Parathyroid adenoma (tissue), 2 donors: ENCODE data around the gene PTPRB.

Source experiments
- H2AFZ ChIP-seq: fragments of 300-600 bp; sonication (generic); one replicate; pipeline ENCODE4 v1.7.0; 2017; ENCODE audit warnings: antibody characterized with exemption, mild to moderate bottlenecking
- H3K27ac ChIP-seq: fragments of 300-600 bp; sonication (generic); one replicate; pipeline ENCODE4 v1.7.0; 2017
- H3K27me3 ChIP-seq: fragments of 300-600 bp; sonication (generic); one replicate; pipeline ENCODE4 v1.7.0; 2017; ENCODE audit warnings: low read length; ENCODE audit not compliant: control insufficient read depth, insufficient read depth
- H3K36me3 ChIP-seq: fragments of 300-600 bp; sonication (generic); one replicate; pipeline ENCODE4 v1.7.0; 2017; ENCODE audit warnings: low read length; ENCODE audit not compliant: control insufficient read depth, insufficient read depth
- H3K4me1 ChIP-seq: fragments of 300-600 bp; sonication (generic); one replicate; pipeline ENCODE4 v1.7.0; 2017; ENCODE audit warnings: control low read depth
- H3K4me2 ChIP-seq: fragments of 300-600 bp; sonication (generic); one replicate; pipeline ENCODE4 v1.7.0; 2017; ENCODE audit warnings: low read length
- H3K4me3 ChIP-seq: fragments of 300-600 bp; sonication (generic); one replicate; pipeline ENCODE4 v1.7.0; 2017; ENCODE audit warnings: low read depth, low read length
- H3K79me2 ChIP-seq: fragments of 300-600 bp; sonication (generic); one replicate; pipeline ENCODE4 v1.7.0; 2017; ENCODE audit warnings: control low read depth
- H3K9ac ChIP-seq: fragments of 300-600 bp; sonication (generic); one replicate; pipeline ENCODE4 v1.7.0; 2017; ENCODE audit warnings: mild to moderate bottlenecking
- H3K9me3 ChIP-seq: fragments of 300-600 bp; sonication (generic); one replicate; pipeline ENCODE4 v1.7.0; 2017; ENCODE audit warnings: low read length; ENCODE audit not compliant: control insufficient read depth
- TF ChIP-seq, protein P1 (sequence below): fragments of 300-600 bp; sonication (generic); IDR thresholded peaks from one replicate; pipeline ENCODE4 v1.7.0; 2017; ENCODE audit warnings: antibody characterized with exemption, mild to moderate bottlenecking
- donor health status: primary hyperparathyroidism.

PTPRB gene

DNA sequence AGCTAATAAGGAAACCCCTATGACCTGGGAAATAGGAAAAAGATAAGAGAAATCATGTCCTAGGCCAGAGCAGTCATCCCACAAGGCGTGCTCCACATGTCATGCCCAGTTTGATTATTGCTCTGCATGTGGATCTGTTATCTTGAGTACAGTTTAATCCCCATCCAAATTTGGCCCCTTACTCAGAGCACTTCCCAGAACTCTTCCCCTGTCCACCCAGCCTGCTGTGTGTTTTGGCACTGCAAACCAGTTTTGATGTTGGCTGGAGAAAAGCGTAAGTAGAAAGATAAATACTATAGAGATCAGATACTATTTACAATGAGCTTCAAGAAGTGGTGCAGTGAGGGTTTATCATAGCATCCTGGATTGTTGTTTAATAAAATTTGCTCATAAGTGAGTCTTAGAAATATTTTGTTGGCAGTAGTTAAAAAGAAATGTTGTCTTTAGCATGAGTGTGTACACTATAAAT is 83.8 kb downstream of the PTPRB start:
- Histone ChIP-seq H3K9ac (no peak overlapping the region), H3K79me2 (no peaks in the 10 kb centered on the region), H2AFZ (no peak overlapping the region), H3K27ac (no peak overlapping the region), H3K4me2 (no peak overlapping the region), H3K9me3 (no peaks in the 10 kb centered on the region), H3K36me3 (no peaks in the 10 kb centered on the region), H3K27me3 (no peaks in the 10 kb centered on the region), H3K4me3 (no peak overlapping the region), H3K4me1 (no peaks in the 10 kb centered on the region)
- TF ChIP-seq, protein P1, sequence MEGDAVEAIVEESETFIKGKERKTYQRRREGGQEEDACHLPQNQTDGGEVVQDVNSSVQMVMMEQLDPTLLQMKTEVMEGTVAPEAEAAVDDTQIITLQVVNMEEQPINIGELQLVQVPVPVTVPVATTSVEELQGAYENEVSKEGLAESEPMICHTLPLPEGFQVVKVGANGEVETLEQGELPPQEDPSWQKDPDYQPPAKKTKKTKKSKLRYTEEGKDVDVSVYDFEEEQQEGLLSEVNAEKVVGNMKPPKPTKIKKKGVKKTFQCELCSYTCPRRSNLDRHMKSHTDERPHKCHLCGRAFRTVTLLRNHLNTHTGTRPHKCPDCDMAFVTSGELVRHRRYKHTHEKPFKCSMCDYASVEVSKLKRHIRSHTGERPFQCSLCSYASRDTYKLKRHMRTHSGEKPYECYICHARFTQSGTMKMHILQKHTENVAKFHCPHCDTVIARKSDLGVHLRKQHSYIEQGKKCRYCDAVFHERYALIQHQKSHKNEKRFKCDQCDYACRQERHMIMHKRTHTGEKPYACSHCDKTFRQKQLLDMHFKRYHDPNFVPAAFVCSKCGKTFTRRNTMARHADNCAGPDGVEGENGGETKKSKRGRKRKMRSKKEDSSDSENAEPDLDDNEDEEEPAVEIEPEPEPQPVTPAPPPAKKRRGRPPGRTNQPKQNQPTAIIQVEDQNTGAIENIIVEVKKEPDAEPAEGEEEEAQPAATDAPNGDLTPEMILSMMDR: no peak

DNA sequence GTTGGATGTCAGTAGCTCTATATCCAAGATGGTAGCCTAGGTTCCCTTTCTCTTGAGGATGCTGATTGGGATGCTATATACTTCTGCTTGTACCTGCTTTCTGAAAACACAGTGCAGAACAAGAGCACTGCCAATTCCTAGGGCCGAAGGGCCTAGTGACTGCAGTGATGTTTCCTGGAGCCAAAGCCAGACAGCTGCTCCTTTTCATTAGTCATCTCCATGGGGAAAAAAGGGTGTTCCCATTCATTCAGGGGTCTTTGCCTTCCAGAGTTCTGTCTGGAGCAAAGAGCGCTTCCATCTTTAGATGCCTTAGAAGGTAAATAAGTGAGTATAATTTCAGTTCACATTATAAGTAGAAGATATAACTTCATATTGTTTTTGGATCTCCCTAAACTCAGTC is 85.5 kb downstream of the PTPRB start:
- H3K9ac ChIP-seq: no peak overlapping the region
- H3K4me1 ChIP-seq: no peaks in the 10 kb centered on the region
- H3K79me2 ChIP-seq: no peaks in the 10 kb centered on the region
- H3K36me3 ChIP-seq: no peaks in the 10 kb centered on the region
- H2AFZ ChIP-seq: no peak overlapping the region
- H3K9me3 ChIP-seq: no peaks in the 10 kb centered on the region
- H3K4me3 ChIP-seq: no peak overlapping the region
- H3K4me2 ChIP-seq: no peak overlapping the region
- H3K27ac ChIP-seq: no peak overlapping the region
- H3K27me3 ChIP-seq: no peaks in the 10 kb centered on the region
- TF ChIP-seq, protein P1: no peak

DNA sequence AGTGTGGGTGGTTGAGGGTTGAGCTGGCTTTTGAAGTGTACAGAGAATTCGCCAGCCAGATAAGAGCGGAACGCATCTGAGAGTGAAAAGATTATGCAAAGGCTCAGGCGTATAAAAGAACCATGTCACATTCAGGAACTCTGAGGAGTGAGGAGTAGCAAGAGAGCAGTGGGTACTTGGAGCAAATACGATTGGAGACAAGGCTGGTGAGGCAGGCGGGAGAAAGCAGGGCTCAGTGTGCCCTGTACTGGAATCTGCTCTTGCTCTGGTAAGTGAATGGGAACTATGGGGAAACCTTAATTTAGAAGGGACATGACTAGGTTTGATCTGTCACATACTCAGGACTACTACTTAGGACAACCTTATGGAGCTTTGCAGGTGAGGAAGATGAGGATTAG is 87.0 kb downstream of the PTPRB start:
- H3K9ac ChIP-seq: no peak overlapping the region
- no peaks in the 10 kb centered on the region for H3K79me2 ChIP-seq
- no peak overlapping the region for H3K4me2 ChIP-seq
- H3K4me3 ChIP-seq: no peak overlapping the region
- H3K27ac ChIP-seq: peak overlapping the region; percentile 6
- no peaks in the 10 kb centered on the region for H3K27me3 ChIP-seq
- H3K4me1 ChIP-seq: no peaks in the 10 kb centered on the region
- H3K36me3 ChIP-seq: no peaks in the 10 kb centered on the region
- no peak overlapping the region for H2AFZ ChIP-seq
- TF ChIP-seq, protein P1: no peak
- no peaks in the 10 kb centered on the region for H3K9me3 ChIP-seq

DNA sequence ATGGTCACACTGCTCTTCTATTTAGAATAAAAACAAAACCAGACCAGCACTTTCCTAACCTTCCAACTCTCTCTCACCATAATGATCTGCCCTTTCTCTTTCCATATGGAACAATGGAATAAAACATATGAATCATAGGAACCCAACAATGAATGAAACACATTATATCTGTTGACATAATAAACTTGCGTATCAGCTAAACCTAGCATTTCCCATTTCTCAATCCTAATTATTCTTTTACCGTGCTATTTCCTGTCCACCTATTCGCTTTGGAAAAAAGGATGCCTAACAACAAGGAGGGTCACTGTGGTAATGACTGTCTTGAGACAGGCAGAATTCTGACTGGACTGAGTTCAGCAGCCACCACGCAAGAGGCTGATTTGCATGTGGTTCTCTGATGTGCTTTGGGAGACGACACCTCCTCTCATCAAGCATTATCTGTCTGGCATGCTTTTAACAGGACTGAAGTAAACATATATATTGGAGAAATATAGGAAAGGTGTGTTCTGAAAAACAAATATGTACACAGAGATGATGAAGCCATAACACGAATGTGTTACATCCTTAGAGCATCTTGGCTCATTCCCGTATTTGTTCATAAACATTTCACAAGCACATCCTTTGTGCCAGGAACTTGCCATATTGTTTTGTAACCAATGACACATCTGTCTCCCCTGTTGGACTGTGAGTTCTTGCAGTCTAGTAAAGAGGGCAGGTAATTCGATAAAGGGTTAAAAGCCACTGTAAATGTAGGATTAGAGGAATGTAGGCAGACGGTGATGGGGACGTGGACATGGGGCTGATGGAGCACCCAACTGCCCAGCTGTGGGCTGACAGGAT is 87.7 kb downstream of the PTPRB start:
- no peak overlapping the region for H2AFZ ChIP-seq
- TF ChIP-seq, protein P1: no peak
- H3K9me3 ChIP-seq: no peaks in the 10 kb centered on the region
- no peaks in the 10 kb centered on the region for H3K27me3 ChIP-seq
- H3K27ac ChIP-seq: peak overlapping the region; percentile 6
- H3K4me3 ChIP-seq: no peak overlapping the region
- no peaks in the 10 kb centered on the region for H3K4me1 ChIP-seq
- H3K4me2 ChIP-seq: no peak overlapping the region
- no peaks in the 10 kb centered on the region for H3K36me3 ChIP-seq
- H3K9ac ChIP-seq: no peak overlapping the region
- H3K79me2 ChIP-seq: no peaks in the 10 kb centered on the region

DNA sequence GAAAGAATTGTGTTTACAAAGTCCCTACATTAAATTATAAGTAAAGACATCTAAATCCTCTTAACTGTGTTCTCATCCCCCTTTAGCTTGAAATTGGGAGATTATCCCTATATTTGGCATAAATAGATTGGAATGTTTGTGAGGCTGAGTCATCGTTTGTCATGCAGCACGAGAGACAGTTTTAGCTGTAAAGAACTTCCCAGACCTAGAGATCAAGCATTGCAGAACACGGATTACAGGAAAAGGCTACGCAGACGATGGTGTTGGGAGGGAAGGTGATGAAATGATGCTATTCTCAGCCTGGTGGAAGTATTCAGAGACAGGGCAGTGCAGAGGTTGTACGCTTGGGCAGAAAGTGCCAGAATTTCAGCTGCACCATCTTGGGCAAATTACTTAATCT is 93.8 kb downstream of the PTPRB start:
- no peaks in the 10 kb centered on the region for H3K79me2 ChIP-seq
- no peaks in the 10 kb centered on the region for H3K27me3 ChIP-seq
- H3K27ac ChIP-seq: peak overlapping the region; percentile 34
- TF ChIP-seq, protein P1: no peak
- no peak overlapping the region for H3K4me2 ChIP-seq
- H3K4me3 ChIP-seq: no peak overlapping the region
- H3K4me1 ChIP-seq: no peaks in the 10 kb centered on the region
- H2AFZ ChIP-seq: no peak overlapping the region
- H3K9ac ChIP-seq: no peak overlapping the region
- no peaks in the 10 kb centered on the region for H3K9me3 ChIP-seq
- H3K36me3 ChIP-seq: no peaks in the 10 kb centered on the region
